Keratinocyte (primary cell): ENCODE data around the gene CREG2. TPM values are rescaled to one million over a fixed set of nuclear protein-coding genes. Genes with fewer than 3 reads are reported as not detected.

Experiments
- DNase-seq: peaks from one replicate; pipeline ENCODE4 v3.0.0-alpha.2; 2011; ENCODE audit warnings: low read depth, missing footprints, low spot score
- FAIRE-seq: peaks from 2 replicates; lab custom pipeline; 2011; peaks lifted over from hg19 to GRCh38; lab: Jason Lieb, UNC
- H2AFZ ChIP-seq: 2 replicates; pipeline ENCODE4 v1.6.0; 2012; ENCODE audit warnings: low read length, control low read depth, inconsistent platforms; ENCODE audit not compliant: control insufficient read depth
- H3K27ac ChIP-seq: 2 replicates; pipeline ENCODE4 v1.5.1; 2011; ENCODE audit warnings: low read length; ENCODE audit not compliant: control insufficient read depth, insufficient read depth
- H3K27me3 ChIP-seq: 3 replicates; pipeline ENCODE4 v1.6.0; 2011; ENCODE audit warnings: low read length; ENCODE audit not compliant: control insufficient read depth, insufficient read depth; ENCODE audit errors: extremely low read depth
- H3K36me3 ChIP-seq, 2 experiments: 2 replicates in 1 of 2; 3 replicates in 1 of 2; pipeline ENCODE4 v1.5.1; 2011; ENCODE audit warnings: low read length in 2 of 2, mild to moderate bottlenecking in 1 of 2; ENCODE audit not compliant: control insufficient read depth in 2 of 2, insufficient read depth in 2 of 2; ENCODE audit errors: extremely low read depth in 1 of 2
- H3K4me1 ChIP-seq: 3 replicates; pipeline ENCODE4 v1.5.1; 2011; ENCODE audit warnings: low read length; ENCODE audit not compliant: control insufficient read depth, insufficient read depth; ENCODE audit errors: extremely low read depth
- H3K4me2 ChIP-seq: 3 replicates; pipeline ENCODE4 v1.6.0; 2011; ENCODE audit warnings: low read depth, low read length; ENCODE audit not compliant: control insufficient read depth, insufficient read depth; ENCODE audit errors: extremely low read depth
- H3K4me3 ChIP-seq, 3 experiments: fragments of 200-600 bp in 1 of 3; sonication (generic) in 1 of 3; 2 replicates in 2 of 3; 3 replicates in 1 of 3; pipeline ENCODE4 v1.5.1; 2011 to 2016; ENCODE audit warnings: low read length in 3 of 3, mild to moderate bottlenecking in 3 of 3, control low read depth in 2 of 3, inconsistent platforms in 1 of 3, low read depth in 1 of 3, mixed read lengths in 1 of 3, mixed run types in 1 of 3, moderate library complexity in 1 of 3; ENCODE audit not compliant: control insufficient read depth in 2 of 3, insufficient read depth in 2 of 3; ENCODE audit errors: extremely low read depth in 1 of 3
- H3K79me2 ChIP-seq: 2 replicates; pipeline ENCODE4 v1.6.0; 2012; ENCODE audit warnings: low read length; ENCODE audit not compliant: control insufficient read depth, insufficient read depth
- H3K9ac ChIP-seq: 3 replicates; pipeline ENCODE4 v1.6.0; 2011; ENCODE audit warnings: low read length; ENCODE audit not compliant: control insufficient read depth, insufficient read depth; ENCODE audit errors: extremely low read depth
- H3K9me1 ChIP-seq: 3 replicates; pipeline ENCODE4 v1.6.0; 2011; ENCODE audit warnings: low read length; ENCODE audit not compliant: control insufficient read depth, insufficient read depth; ENCODE audit errors: extremely low read depth
- H3K9me3 ChIP-seq: 2 replicates; pipeline ENCODE4 v1.5.1; 2012; ENCODE audit warnings: low read depth, low read length; ENCODE audit not compliant: control insufficient read depth
- H4K20me1 ChIP-seq: 3 replicates; pipeline ENCODE4 v1.6.0; 2011; ENCODE audit warnings: low read length; ENCODE audit not compliant: control insufficient read depth, insufficient read depth; ENCODE audit errors: extremely low read depth
- CTCF ChIP-seq, 3 experiments: IDR thresholded peaks in 1 of 3; conservative IDR thresholded peaks in 1 of 3; optimal IDR thresholded peaks in 1 of 3; 2 replicates in 2 of 3; 3 replicates in 1 of 3; pipeline versions ENCODE3 to v1.5.1; 2011; ENCODE audit warnings: low read length in 3 of 3, mild to moderate bottlenecking in 3 of 3, moderate library complexity in 2 of 3, control low read depth in 1 of 3, inconsistent platforms in 1 of 3; ENCODE audit not compliant: insufficient read depth in 2 of 3; ENCODE audit errors: extremely low read depth in 1 of 3
- EZH2 ChIP-seq: IDR thresholded peaks from one replicate; pipeline ENCODE4 v1.6.1; 2012; ENCODE audit warnings: inconsistent platforms, mild to moderate bottlenecking, low read length, moderate library complexity
- dilution Hi-C: fragments of 300-500 bp; cut with MboI; formaldehyde crosslinking; loops from one replicate; pipeline ENCODE4 v1.7.0; 2020; ENCODE audit warnings: low sequenced_read_pairs; ENCODE audit not compliant: extremely low pct_ligation_motif_present
- polyA plus RNA-seq, 5 experiments: library from polyadenylated mRNA; depleted of rRNA in 3 of 5; stranded (reverse) in 3 of 5; stranded (forward) in 1 of 5; unstranded in 1 of 5; fragments of >200 nt; gene quantifications; 1 replicate in 1 of 5; 2 replicates in 3 of 5; 3 replicates in 1 of 5; pipeline versions ENCODE4 v1.2.1 to v1.2.3, GENCODE V29; 2011 to 2012; ENCODE audit warnings: missing spikeins in 2 of 5, low read depth in 1 of 5, low replicate concordance in 1 of 5

CREG2 gene
- polyA plus RNA-seq, 1 donor (not counting 4 experiments of a cell fraction or from before 2014, with no cell fraction given): 1.7 TPM

- TF ChIP-seq EZH2: no peak
- no peak for TF ChIP-seq CTCF (optimal IDR thresholded peaks at IDR 0.05 in 1 of 3, IDR thresholded peaks at IDR 0.05 in 1 of 3, conservative IDR thresholded peaks at IDR 0.05 in 1 of 3; ENCODE audit: extremely low read depth in 1 of 3, insufficient read depth in 2 of 3, low read length in 3 of 3)
- Histone ChIP-seq H4K20me1 (no peaks in the 10 kb centered on the region), H2AFZ (no peak overlapping the region), H3K4me2 (no peak overlapping the region), H3K9ac (no peak overlapping the region), H3K27me3 (no peaks in the 10 kb centered on the region), H3K4me3 (no peak overlapping the region), H3K9me3 (no peaks in the 10 kb centered on the region), H3K4me1 (peaks cover 54% of the 10 kb centered on the region), H3K79me2 (no peaks in the 10 kb centered on the region), H3K9me1 (no peaks in the 10 kb centered on the region), H3K36me3 (no peaks in the 10 kb centered on the region), H3K27ac (peak overlapping the region; percentile 43)
- DNase-seq: no peak
- no peak for FAIRE-seq
- dilution Hi-C loops: no loop called here
These were observed 29.9 kb downstream of the CREG2 start for GRCh38 chr2:101357376-101357775.

DNA sequence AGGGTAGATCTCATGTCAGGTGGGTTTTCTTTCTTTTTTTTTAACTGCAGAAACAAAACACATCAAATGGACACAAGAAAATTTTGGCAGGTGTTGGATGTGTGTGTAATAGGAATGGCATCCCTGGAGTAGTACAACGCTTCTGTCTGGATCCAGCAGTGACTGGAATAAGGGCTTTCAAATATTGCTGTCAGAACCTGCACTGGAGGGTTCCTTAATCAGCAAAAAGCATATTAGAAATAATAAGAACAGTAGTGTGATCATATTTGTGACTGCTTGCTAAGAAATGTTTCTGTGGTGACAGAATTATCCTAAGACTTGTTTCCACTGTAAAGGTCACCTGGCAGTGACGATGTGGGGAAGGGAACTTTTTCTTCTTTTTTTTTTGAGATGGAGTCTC is 30.8 kb downstream of the CREG2 start:
- no peaks in the 10 kb centered on the region for H3K79me2 ChIP-seq
- peak overlapping the region; percentile 61 for H3K4me2 ChIP-seq
- no peak overlapping the region for H3K9ac ChIP-seq
- DNase-seq (no peak), FAIRE-seq (peak; percentile 79)
- no peak overlapping the region for H3K4me3 ChIP-seq
- H3K27me3 ChIP-seq: no peaks in the 10 kb centered on the region
- H4K20me1 ChIP-seq: no peaks in the 10 kb centered on the region
- peaks cover 50% of the 10 kb centered on the region for H3K4me1 ChIP-seq
- dilution Hi-C loops: no loop called here
- TF ChIP-seq CTCF (optimal IDR thresholded peaks at IDR 0.05 in 1 of 3, IDR thresholded peaks at IDR 0.05 in 1 of 3, conservative IDR thresholded peaks at IDR 0.05 in 1 of 3; ENCODE audit: extremely low read depth in 1 of 3, insufficient read depth in 2 of 3, low read length in 3 of 3) (no peak), EZH2 (no peak)
- no peaks in the 10 kb centered on the region for H3K36me3 ChIP-seq
- no peak overlapping the region for H2AFZ ChIP-seq
- peak overlapping the region; percentile 43 for H3K27ac ChIP-seq
- no peaks in the 10 kb centered on the region for H3K9me3 ChIP-seq
- H3K9me1 ChIP-seq: no peaks in the 10 kb centered on the region
